GM18526 (cell line): ENCODE data around the gene TNFRSF8.

ENCODE experiments used
- POLR2A ChIP-seq: IDR thresholded peaks from 3 replicates; pipeline ENCODE4 v1.6.1; 2011; ENCODE audit not compliant: insufficient read length; ENCODE audit errors: extremely low read depth

The TNFRSF8 gene

DNA sequence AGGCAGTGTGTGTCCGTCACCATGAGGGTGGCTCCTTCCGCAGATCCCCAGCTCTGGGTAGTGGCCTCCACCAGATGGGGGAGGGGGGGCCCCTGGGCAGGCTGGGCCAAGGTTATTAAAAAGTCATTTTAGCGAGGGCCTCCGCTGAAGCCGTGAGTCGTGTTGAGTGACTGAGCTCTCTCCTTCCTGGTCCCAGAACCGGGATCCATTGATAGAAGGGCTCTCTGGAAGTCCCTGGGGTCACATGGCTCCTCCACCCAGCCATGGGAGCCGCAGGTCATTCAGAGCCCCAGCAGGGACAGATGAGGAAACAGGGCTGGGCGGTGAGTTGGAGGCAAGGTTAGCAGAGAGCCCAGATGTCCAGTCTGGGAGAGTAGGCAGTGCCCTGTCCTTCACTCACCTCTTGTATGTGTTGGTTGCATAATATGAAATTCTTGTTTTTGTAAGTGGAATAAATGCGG is 30.9 kb upstream of the TNFRSF8 start:
- no peak for TF ChIP-seq POLR2A

DNA sequence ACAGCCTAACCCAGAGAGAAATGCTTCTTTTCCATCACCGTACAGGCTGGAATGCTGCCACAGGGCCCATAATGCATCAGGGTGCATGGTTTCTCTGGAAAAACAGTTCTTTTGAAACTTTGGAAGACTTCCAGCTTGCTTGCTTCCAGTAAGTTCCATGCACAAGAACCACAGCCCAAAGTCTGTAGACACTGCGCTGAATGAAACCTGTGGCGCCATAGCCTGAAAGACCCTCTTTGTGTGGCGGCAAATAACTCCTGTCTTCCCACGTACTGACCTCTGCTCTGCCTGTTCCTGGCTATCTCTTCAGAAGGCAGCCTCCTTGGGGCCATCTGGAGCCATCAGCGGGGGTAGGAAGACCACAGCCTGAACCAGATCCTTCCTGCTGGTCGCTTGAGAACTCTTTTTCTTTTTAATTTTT is 28.7 kb upstream of the TNFRSF8 start:
- no peak for TF ChIP-seq POLR2A

DNA sequence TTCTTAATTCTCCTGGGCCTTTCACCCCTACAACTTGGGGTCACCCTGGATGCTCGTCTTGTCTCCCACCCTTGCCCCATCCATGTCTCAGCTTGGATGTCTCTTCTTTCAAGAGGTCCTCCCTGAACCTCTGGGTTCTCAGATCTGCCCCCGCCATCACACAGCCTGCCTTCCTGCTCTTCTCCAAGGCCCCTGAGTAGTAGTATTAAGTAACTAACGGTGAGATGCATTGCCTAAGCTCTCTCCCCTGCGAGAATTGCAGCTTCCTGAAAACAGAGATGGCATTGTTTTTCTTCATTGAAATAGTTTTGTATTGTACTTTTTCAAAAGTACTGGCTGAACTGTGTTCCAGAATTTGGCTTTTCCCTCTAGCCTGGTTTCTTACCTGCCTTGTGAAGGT is 27.8 kb upstream of the TNFRSF8 start:
- no peak for TF ChIP-seq POLR2A

DNA sequence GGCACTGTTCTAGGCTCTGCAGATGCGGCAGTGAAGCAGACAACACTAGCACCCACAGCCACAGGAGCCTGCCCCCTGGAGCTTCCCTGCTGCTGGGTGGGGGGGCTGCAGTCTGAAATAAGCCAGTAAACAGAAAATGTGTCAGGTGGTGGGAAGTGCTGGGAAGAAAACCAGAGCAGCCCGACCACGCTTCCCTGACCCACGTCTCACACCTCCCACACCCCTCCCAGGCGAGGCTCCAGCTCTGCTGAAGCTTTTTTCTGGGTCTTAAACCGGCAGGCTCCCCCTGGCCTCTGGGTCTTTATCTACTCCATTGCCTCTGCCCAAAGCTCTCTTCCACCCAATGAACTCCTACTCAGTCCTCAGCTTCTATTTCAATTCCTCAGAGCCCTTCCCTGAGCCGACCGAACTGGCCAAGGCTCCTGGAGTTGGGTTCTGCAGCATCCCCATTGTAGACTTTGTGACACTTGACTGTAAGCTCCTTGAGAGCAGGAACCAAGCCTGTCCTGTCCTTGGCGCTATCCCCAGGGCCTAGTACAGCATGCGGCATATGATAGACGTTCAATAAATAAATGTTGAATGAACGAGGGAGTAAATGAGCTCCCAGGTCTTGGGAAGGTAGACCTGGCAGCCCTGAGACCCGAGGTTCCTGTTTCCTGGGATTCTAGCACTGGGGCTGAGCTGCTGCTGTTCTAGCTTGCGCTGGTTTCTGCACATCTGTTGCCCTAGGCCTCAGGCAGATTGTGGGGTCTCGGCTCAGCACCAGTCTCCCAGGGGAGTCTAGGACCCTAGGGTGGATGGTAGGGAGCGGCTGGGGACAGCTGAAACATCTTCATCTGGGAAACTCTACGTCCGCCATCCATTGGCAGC is 25.4 kb upstream of the TNFRSF8 start:
- TF ChIP-seq POLR2A = no peak

DNA sequence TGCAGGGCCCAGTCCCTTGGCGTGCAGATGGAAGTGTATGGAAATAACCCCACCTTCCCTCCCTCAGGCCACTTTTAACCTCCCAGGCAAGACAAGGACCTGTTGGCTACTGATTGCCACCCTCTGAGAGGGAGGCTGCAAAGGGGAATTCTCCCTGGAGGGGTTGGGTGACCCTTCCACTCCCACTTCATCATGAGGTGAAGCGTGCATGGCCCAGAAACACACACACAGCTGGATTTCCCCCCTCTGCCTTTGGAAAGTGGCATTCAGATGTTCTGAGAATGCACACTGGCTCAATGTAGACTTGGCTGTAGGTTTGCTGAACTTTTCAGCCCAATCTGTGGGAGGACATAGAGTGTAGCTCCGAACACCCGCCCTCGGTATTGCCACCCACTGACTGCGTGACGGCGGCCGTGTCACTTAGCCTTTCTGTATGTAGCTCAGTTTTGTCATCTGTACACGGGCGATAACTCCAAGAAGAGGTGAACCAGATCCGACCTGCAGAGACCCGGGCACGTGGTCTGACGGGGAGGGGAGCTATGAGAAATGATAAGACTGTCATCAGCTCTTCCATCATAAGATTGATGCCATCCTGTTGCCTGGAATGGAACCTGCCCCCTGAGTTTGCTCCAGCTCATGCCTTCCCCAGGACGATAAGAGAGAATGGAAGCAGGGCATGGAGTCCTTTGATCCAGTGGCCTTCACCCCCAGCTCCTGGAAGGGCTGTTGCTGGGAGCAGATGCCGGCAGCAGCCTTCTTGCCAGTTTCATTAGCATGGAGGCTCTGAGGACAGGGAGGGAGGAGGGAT is 24.5 kb upstream of the TNFRSF8 start:
- no peak for TF ChIP-seq POLR2A

DNA sequence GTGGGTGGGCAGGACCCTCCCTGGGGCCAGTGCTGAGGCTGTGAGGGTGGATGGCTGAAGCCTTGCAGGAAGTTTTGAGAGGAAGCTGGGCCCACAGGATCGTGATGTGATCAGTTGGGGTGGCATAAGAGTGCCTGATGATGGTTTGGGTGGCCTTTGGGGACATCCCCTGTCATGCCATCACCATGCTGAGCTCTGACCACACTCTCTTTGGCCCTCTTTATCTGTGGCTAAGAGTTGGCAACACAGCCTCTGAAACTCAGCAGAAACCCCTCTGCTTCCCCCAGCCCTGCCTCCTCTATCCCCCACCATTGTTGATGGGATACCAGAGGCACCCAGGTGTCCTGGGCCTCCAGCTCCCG is 24.0 kb upstream of the TNFRSF8 start:
- no peak for TF ChIP-seq POLR2A

DNA sequence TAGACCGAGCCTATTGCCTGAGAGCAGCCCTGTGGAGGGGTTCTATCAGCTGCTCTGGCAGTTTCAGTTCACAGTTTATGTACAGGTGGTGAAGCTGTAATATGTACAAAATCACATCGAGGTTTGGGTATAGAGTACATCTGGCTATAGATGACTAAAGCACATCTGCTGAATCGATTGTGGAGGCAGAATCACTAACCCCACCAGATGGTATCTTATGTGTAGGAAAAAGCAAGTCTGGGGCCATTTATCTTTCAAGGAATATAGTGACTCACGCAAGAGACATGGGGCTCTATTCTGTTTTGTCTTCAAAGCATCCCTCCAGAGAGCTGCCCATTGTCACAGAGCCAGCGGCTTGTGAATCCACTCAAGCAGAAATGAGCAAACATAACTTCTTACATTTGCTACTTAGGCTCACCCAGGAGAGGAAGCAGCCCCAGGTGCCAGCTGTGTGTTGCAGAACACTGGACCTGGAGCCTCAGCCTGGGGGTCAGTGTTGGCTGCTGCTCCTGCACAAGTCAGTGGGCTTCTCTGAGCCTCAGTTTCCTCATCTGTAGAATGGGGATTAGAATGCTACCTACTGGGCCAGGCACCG is 22.5 kb upstream of the TNFRSF8 start:
- no peak for TF ChIP-seq POLR2A

DNA sequence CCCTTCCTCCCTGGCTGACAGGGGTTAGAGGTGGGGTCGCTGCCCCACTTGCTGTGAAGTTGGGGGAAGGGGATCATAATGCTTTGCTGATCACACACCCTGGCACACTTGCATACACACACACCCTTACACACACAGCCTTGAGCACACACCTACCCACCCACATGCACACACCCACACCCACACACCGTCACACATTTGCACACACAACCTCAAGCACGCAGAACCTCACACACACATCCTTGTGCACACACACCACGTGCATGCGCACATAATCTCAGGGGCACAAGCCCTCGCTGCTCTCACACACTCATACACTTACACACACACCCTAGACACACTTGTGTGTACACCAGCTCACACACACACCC is 16.4 kb upstream of the TNFRSF8 start:
- TF ChIP-seq POLR2A = no peak

DNA sequence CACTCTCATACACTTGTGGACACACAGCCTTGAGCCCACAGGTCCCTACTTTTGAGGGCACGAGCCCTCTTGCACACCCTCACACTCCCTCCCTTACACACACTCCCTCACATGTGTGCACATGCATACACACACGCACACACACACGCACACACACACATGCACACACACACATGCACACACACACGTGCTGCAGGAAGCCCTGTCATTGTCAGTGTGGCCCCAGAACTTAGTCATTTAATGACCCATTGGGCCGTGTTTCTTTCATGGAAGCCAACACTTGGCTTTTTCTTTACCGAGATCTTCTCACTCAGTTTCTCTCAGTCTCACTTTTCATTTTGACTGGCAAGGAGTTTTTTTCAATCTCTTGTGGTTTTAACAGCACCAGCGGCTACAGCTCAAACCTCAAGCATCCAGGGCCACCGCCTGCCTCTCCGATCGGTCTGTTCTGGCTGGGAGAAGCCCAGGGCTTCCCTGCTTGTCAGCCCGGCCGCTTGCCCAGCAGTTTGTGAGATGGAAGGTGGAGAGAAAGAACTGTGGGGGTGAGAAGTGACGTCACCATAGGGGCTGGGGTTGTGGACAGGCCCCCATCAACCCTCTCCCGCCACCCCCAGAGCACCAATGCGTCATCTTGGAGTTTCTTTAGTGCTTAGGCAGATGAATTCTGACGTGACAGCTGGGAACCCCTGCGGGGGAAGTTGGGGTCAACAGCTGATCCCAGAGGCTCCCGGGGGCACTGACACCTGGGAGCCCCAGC is 15.8 kb upstream of the TNFRSF8 start:
- TF ChIP-seq POLR2A = peak; percentile 25

DNA sequence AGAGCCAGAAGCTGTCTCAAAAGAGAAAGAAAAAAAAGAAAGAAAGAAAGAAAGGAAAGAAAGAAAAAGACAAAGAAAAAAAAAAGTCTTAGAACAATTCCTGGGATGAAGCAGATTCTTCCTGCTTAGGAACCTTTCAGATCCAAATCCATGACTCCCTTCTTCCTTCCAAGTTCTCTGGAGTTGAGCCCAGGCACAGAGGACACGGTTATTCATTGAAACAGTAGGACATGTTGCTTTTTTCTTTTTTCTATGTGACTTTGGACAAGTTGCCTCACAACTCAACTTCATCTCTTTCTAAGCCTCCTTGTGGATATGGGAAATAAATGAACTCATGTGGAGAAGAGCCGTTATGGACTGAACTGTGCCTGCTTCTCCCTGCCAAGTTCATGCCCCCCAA is 14.7 kb upstream of the TNFRSF8 start:
- no peak for TF ChIP-seq POLR2A

DNA sequence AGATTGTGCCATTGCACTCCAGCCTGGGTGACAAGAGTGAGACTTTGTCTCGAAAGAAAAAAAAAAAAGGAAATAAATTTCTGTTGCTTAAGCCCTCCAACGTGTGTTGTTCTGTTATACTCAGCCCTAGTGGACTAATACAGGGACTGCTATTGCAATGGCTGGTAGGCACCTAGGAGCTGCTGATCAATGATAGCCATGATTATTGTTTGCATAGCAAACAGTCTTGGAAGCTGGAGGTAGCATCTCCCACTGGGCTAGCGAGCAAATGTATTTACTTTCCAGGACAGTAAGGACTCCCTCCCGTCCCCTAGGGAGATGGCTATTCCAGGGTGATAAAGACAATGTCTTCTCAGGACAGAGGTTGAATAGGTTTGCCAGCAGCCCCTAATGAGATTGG is 13.5 kb upstream of the TNFRSF8 start:
- no peak for TF ChIP-seq POLR2A

DNA sequence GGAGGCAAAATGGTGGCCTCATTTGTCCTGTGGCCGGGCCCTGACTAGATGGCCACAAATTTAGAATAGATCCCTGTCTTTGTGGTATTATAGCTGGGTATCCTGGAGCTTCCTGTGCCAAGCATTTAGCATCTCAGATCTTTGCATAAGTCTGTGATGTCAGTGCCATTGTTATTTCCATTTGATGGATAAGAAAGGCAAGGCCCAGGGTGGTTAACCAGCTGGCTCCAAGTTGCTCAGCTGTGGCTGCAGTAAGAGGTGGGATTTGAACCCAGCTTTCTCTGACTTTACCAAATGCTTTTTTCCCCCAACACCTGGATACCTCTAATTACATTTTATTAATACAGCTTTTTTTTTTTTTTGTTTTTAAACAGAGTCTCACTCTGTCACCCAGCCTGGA is 11.7 kb upstream of the TNFRSF8 start:
- TF ChIP-seq POLR2A = no peak

DNA sequence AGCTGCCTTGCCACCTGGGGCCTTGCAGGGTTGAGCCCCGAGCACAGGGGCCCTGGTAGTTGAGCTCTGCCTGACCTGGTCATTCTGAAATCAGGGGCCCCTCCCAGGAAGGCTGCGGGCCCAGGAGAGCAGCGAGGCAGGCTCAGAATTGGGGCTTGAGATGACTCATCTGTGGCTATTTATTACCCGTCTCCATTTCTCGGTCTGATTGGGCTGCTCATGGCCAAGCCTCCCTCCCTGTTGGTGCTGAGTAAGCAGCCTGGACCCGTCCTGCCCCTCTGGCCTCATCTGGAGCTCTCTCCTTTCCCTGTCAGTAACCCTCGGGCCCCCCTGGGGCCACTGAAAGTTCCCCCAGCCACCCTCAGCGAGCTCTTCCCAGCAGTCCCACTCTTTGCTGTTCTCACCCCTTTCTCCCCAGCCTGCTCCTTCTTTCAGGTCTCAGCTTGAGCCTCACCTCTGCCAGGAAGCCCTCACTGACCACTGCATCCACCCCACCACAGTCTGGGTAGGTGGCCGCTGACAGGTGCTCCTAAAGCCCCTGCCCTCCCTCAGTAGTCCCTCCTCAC is 11.0 kb upstream of the TNFRSF8 start:
- peak; percentile 32 for TF ChIP-seq POLR2A

DNA sequence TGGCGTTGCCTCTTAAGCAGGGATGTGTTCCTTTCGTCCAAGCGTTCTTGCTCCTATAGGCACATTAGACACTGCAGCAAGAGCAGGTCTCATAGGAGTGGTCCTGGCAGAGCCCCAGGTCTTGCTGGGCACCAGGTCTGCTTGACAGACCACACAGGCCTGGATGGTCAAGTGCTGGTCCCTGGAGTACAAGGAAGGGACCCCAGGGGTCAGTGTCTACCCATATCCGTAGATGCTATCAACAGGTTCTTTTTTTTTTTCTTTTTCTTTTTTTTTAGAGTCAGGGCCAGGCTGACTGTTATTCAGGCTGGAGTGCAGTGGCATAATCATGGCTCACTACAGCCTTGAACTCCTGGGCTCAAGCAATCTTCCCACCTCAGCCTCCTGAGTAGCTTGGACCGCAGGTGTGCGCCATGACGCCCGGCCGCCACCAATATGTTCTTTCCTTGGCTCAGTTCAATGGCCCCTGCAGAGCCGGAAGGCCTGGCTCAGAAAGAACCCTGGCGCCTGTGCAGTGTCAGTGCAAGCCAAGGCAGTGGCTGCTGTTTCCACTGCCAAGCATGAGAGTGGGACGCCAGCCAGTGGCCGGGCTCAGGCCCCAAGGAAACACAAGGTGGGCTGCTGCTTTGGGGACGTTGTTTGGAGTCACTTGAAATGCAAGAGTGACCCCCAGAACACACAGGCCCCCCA is 10.0 kb upstream of the TNFRSF8 start:
- TF ChIP-seq POLR2A = no peak
